HG03135 (cell line): Measurements from ENCODE around the gene ELL2.

Experiments used
- ATAC-seq: cut with Tn5 transposase; IDR thresholded peaks from one replicate; pipeline ENCODE4 v1.9.1; 2021; ENCODE audit warnings: mild to moderate bottlenecking, moderate library complexity; ENCODE audit not compliant: unreplicated experiment

Gene ELL2

GRCh38 chr5:95956900-95957293 lies 4.8 kb downstream of the ELL2 start:
- ATAC-seq: no peak

- no peak for ATAC-seq
Measured at GRCh38 chr5:95956021-95956899, 5.4 kb downstream of the ELL2 start.

GRCh38 chr5:95954716-95955115 lies 6.9 kb downstream of the ELL2 start:
- no peak for ATAC-seq

- ATAC-seq: no peak
Measured at GRCh38 chr5:95953021-95953702, 8.5 kb downstream of the ELL2 start.

- ATAC-seq: no peak
Measured at GRCh38 chr5:95951916-95952315, 9.7 kb downstream of the ELL2 start.

GRCh38 chr5:95949810-95950209 lies 11.8 kb downstream of the ELL2 start:
- ATAC-seq: peak; percentile 85

- no peak for ATAC-seq
Measured at GRCh38 chr5:95948631-95949030, 13.0 kb downstream of the ELL2 start.

- no peak for ATAC-seq
Measured at GRCh38 chr5:95946451-95946850, 15.2 kb downstream of the ELL2 start.

- no peak for ATAC-seq
Measured at GRCh38 chr5:95942968-95943367, 18.7 kb downstream of the ELL2 start.

GRCh38 chr5:95942414-95942813 lies 19.2 kb downstream of the ELL2 start:
- no peak for ATAC-seq

- no peak for ATAC-seq
Measured at GRCh38 chr5:95941756-95942155, 19.9 kb downstream of the ELL2 start.

GRCh38 chr5:95940758-95941682 lies 20.6 kb downstream of the ELL2 start:
- ATAC-seq: no peak

- ATAC-seq: no peak
Measured at GRCh38 chr5:95939465-95939864, 22.2 kb downstream of the ELL2 start.

- ATAC-seq: no peak
Measured at GRCh38 chr5:95938766-95939165, 22.9 kb downstream of the ELL2 start.

- ATAC-seq: no peak
Measured at GRCh38 chr5:95938347-95938746, 23.3 kb downstream of the ELL2 start.

- no peak for ATAC-seq
Measured at GRCh38 chr5:95937607-95938152, 24.0 kb downstream of the ELL2 start.

GRCh38 chr5:95936812-95937397 lies 24.7 kb downstream of the ELL2 start:
- ATAC-seq: no peak

GRCh38 chr5:95935553-95936100 lies 26.0 kb downstream of the ELL2 start:
- no peak for ATAC-seq

GRCh38 chr5:95934207-95934804 lies 27.3 kb downstream of the ELL2 start:
- no peak for ATAC-seq

GRCh38 chr5:95932941-95933340 lies 28.7 kb downstream of the ELL2 start:
- no peak for ATAC-seq
